ENCODE measurements around the gene PNP.

GRCh38 chr14:20494935-20495766 is 25.9 kb downstream of the PNP start:
- TF ChIP-seq CTCF (IDR thresholded peaks at IDR 0.05 in 8 of 11, conservative IDR thresholded peaks at IDR 0.05 in 3 of 11), result no peak
- no peak for TF ChIP-seq POLR2A (IDR thresholded peaks at IDR 0.05)
- TF ChIP-seq POLR2AphosphoS5 (IDR thresholded peaks at IDR 0.05), result no peak

All from spleen (tissue), 7 donors.